ENCODE data around the gene MEGF11. TPM values are rescaled to one million over a fixed set of nuclear protein-coding genes. Genes with fewer than 3 reads are reported as not detected.

The MEGF11 gene
- total RNA-seq, 2 experiments from 2014 or later: 3.3 to 6.8 TPM

- peak overlapping the region; percentile 77 for H3K4me2 ChIP-seq (ENCODE audit: low read length)
- BruUV-seq (replicated peaks): no TSS peak
- no peak for DNase-seq (ENCODE audit: low spot score)
- H3K4me1 ChIP-seq (ENCODE audit: insufficient read depth, low read length, poor library complexity, severe bottlenecking): peaks cover 24% of the 10 kb centered on the region
- peak overlapping the region; percentile 71 for H3K4me3 ChIP-seq (ENCODE audit: low read depth, low read length, poor library complexity, severe bottlenecking)
- intact Hi-C loops (cut with micrococcal nuclease; ENCODE audit: unreplicated experiment): loop anchor here (1.0 to 5.0 kb wide), 3 partner anchors 209 to 370 kb away; partner anchors contain the start of gene INTS14
- H2AFZ ChIP-seq (ENCODE audit: low read length): peak overlapping the region; percentile 44; the same call in 1 of the 2 replicates
- no peaks in the 10 kb centered on the region for H3K79me2 ChIP-seq (ENCODE audit: insufficient read depth, low read depth, low read length)
- no peaks in the 10 kb centered on the region for H3K36me3 ChIP-seq (ENCODE audit: insufficient read depth, low read length)
- H3K9me3 ChIP-seq (ENCODE audit: low read length): no peaks in the 10 kb centered on the region
- H3K27ac ChIP-seq (ENCODE audit: low read depth, low read length, poor library complexity, severe bottlenecking): no peak overlapping the region
- H4K20me1 ChIP-seq (ENCODE audit: insufficient read depth, low read length): no peaks in the 10 kb centered on the region
- TF ChIP-seq EZH2phosphoT487 (IDR thresholded peaks at IDR 0.05; ENCODE audit: borderline replicate concordance, low read depth, low read length): no peak
- TF ChIP-seq, protein P1, sequence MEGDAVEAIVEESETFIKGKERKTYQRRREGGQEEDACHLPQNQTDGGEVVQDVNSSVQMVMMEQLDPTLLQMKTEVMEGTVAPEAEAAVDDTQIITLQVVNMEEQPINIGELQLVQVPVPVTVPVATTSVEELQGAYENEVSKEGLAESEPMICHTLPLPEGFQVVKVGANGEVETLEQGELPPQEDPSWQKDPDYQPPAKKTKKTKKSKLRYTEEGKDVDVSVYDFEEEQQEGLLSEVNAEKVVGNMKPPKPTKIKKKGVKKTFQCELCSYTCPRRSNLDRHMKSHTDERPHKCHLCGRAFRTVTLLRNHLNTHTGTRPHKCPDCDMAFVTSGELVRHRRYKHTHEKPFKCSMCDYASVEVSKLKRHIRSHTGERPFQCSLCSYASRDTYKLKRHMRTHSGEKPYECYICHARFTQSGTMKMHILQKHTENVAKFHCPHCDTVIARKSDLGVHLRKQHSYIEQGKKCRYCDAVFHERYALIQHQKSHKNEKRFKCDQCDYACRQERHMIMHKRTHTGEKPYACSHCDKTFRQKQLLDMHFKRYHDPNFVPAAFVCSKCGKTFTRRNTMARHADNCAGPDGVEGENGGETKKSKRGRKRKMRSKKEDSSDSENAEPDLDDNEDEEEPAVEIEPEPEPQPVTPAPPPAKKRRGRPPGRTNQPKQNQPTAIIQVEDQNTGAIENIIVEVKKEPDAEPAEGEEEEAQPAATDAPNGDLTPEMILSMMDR (conservative IDR thresholded peaks at IDR 0.05; ENCODE audit: low read length): peak; percentile 13; the same call in 1 of the 2 replicates
- POLR2A ChIA-PET: interaction anchor here (0.6 kb wide), 1 partner anchor 211 kb away, joined by 3 read pairs; no protein-coding TSS in a partner anchor
- H3K9me2 ChIP-seq (ENCODE audit: insufficient read depth, low read length): no peaks in the 10 kb centered on the region
- CTCF ChIA-PET (ENCODE audit: unreplicated experiment): interaction anchor here (0.8 to 1.9 kb wide), 3 partner anchors 19 to 305 kb away, joined by 4 to 9 read pairs (median 4); no protein-coding TSS in a partner anchor
Observed at GRCh38 chr15:65982627-65983322, 270.8 kb downstream of the MEGF11 start.

DNA sequence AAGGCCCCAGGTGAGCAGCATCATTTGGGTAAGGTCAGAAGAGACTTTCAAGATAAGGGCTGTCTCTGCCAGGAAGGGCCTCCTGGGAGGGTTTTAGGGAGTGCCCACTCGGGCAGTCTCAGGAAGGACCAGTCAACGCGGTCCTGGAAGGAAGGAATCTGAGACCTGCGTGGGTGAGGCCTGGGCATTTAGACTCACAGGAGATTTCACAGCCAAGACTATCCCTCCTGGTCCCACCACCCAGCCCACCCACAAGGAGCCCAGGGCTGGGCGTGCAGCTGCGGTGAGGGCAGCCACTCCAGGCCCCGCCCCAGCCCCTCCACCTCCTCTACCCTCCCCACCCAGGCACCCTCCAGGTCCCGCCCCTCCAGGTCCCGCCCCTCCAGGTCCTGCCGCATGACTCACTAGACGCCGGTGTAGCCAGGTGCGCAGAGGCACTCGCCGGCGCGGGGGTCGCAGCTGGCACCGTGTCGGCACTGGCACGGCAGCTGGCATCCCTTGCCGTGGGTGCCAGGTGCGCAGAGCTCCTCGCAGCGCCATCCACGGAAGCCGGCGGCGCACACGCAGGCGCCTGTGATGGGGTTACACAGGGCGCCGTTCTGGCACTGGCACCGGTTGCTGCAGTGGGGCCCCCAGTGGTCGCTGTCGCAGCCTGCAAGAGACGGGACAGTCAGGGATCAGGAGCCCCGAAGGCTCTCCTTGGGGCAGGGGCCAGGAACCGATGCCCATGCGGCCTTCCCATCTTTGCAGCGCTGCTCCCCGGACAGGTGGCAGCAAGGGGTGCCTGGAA, 271.5 kb downstream of the MEGF11 start:
- H3K4me2 ChIP-seq (ENCODE audit: low read length): peak overlapping the region; percentile 77
- ChIA-PET CTCF (ENCODE audit: unreplicated experiment) (interaction anchor here (0.5 to 1.9 kb wide), 4 partner anchors 20 to 372 kb away, joined by 4 to 9 read pairs (median 4); no protein-coding TSS in a partner anchor), POLR2A (interaction anchor here (0.8 kb wide), 1 partner anchor 145 kb away, joined by 3 read pairs; no protein-coding TSS in a partner anchor)
- peak overlapping the region; percentile 44 for H2AFZ ChIP-seq (ENCODE audit: low read length)
- peaks cover 24% of the 10 kb centered on the region for H3K4me1 ChIP-seq (ENCODE audit: insufficient read depth, low read length, poor library complexity, severe bottlenecking)
- H3K9me2 ChIP-seq (ENCODE audit: insufficient read depth, low read length): no peaks in the 10 kb centered on the region
- H3K36me3 ChIP-seq (ENCODE audit: insufficient read depth, low read length): no peaks in the 10 kb centered on the region
- TF ChIP-seq, protein P1 (conservative IDR thresholded peaks at IDR 0.05; ENCODE audit: low read length): peak; percentile 77
- TF ChIP-seq EZH2phosphoT487 (IDR thresholded peaks at IDR 0.05; ENCODE audit: borderline replicate concordance, low read depth, low read length): no peak
- H3K27ac ChIP-seq (ENCODE audit: low read depth, low read length, poor library complexity, severe bottlenecking): no peak overlapping the region
- no peaks in the 10 kb centered on the region for H3K79me2 ChIP-seq (ENCODE audit: insufficient read depth, low read depth, low read length)
- DNase-seq (ENCODE audit: low spot score): peak; percentile 75
- H4K20me1 ChIP-seq (ENCODE audit: insufficient read depth, low read length): no peaks in the 10 kb centered on the region
- intact Hi-C loops (cut with micrococcal nuclease; ENCODE audit: unreplicated experiment): loop anchor here (1.0 to 5.0 kb wide), 3 partner anchors 209 to 370 kb away; partner anchors contain the start of gene INTS14
- peak overlapping the region; percentile 71 for H3K4me3 ChIP-seq (ENCODE audit: low read depth, low read length, poor library complexity, severe bottlenecking)
- H3K9me3 ChIP-seq (ENCODE audit: low read length): no peaks in the 10 kb centered on the region
- BruUV-seq (replicated peaks): no TSS peak
